ENCODE results near the gene DPH1. TPM values are rescaled to one million over a fixed set of nuclear protein-coding genes. Genes with fewer than 3 reads are reported as not detected.
"Not testable (repeated sequence)": the region's sequence is repeated elsewhere in the genome, so short reads cannot be mapped to it uniquely, and the experiment has no call there.

DPH1 gene
- total RNA-seq, 3 donors from 2014 or later (not counting 1 experiment from before 2014, with no cell fraction given), result 60.2 to 65.2 (median 63.2) TPM

DNA sequence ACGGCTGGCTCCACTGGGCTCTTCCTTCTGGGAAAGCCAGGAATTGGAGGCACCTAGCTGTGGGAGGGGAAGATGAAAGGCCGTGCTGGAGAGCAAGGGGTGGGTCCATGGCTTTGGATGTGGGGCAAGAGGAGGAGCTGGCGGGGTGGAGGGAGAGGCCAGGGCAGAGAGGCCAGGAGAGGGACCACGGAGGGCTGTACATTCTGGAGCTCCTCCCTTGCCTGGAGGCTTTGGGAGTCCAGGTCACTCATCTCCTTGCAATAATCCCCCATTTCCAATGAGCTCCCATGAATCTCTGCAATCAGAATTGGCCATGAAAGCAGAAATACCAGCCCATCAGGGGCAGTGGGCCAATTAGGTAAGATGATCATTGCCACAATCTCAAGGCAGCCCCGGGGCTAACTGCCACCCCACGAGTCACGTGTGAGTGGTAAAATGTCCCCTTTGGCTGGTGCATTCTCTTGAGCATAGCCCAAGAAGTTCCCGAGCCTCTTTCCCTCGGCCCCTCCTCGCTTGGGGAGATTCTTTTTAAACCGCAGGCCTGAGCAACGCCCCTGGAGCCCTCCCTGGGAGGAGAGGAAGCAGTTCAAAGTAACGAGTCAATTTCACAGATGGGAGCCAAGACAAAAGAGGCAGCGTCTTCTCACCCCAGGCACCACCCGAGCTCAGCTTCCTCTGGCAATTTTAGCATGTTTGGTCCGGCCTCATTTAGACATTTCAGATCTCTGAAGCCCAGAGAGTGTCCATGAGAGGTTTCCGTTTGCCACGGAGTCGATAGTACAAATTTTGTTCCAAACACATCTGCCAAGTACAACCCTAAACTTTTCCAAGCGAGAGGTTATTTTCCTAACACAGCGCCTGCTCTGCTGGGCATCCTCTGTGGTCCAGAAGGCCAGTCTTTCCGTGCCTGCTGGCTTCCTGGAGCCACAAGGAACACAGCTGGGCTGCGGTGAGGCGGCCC, 18.3 kb upstream of the DPH1 start:
- Histone ChIP-seq H3K9me3 (ENCODE audit: control insufficient read depth, insufficient read depth, low read length) (no peaks in the 10 kb centered on the region), H3K4me3 (ENCODE audit: low read length) (no peak overlapping the region), H3K27me3 (ENCODE audit: control insufficient read depth, insufficient read depth, low read length) (peaks cover 5% of the 10 kb centered on the region), H3K4me1 (ENCODE audit: control insufficient read depth, insufficient read depth, low read length) (peaks cover 5% of the 10 kb centered on the region), H3K27ac (ENCODE audit: low read length) (no peak overlapping the region), H3K36me3 (ENCODE audit: control insufficient read depth, insufficient read depth, low read length) (no peaks in the 10 kb centered on the region)
- ATAC-seq (peak; percentile 15 to 40 (median 21)), DNase-seq (no peak)
- Mint-ChIP-seq H3K36me3 (no peaks in the 10 kb centered on the region), H3K4me1 (peaks cover 0 to 6% of the 10 kb centered on the region in 2 donors), H3K27me3 (ENCODE audit: low read depth in 2 of 2) (peaks cover 6 to 16% of the 10 kb centered on the region in 2 donors), H3K27ac (no peak overlapping the region), H3K4me3 (no peak overlapping the region), H3K9me3 (no peaks in the 10 kb centered on the region)
- intact Hi-C loops (cut with micrococcal nuclease), result no loop called here
- WGBS (ENCODE audit: insufficient coverage), result 51% methylated on average over 24 of the region's 24 CpGs
- TF ChIP-seq, protein P1, sequence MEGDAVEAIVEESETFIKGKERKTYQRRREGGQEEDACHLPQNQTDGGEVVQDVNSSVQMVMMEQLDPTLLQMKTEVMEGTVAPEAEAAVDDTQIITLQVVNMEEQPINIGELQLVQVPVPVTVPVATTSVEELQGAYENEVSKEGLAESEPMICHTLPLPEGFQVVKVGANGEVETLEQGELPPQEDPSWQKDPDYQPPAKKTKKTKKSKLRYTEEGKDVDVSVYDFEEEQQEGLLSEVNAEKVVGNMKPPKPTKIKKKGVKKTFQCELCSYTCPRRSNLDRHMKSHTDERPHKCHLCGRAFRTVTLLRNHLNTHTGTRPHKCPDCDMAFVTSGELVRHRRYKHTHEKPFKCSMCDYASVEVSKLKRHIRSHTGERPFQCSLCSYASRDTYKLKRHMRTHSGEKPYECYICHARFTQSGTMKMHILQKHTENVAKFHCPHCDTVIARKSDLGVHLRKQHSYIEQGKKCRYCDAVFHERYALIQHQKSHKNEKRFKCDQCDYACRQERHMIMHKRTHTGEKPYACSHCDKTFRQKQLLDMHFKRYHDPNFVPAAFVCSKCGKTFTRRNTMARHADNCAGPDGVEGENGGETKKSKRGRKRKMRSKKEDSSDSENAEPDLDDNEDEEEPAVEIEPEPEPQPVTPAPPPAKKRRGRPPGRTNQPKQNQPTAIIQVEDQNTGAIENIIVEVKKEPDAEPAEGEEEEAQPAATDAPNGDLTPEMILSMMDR (IDR thresholded peaks at IDR 0.05), result no peak

DNA sequence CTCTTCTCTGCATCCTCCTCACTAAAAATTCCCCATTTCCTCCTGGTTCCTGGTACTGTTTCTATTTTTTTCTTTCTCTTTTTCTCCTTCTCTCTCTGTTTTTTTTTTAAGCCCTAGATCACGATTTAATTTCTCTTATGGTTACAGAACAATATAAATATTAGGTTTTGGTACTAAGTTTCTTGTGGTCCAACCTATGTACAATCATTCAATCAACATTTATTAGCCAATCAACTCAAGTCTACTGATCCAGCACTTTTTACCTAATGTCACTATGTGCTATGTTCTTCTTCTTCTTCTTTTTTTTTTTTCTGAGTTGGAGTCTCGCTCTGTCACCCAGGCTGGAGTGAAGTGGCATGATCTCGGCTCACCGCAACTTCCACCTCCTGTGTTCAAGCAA, 17.5 kb upstream of the DPH1 start:
- H3K27ac Mint-ChIP-seq, result no peak overlapping the region
- no peak overlapping the region for H3K27ac ChIP-seq (ENCODE audit: low read length)
- peaks cover 0 to 6% of the 10 kb centered on the region in 2 donors for H3K4me1 Mint-ChIP-seq
- no peak for DNase-seq
- peaks cover 6 to 16% of the 10 kb centered on the region in 2 donors for H3K27me3 Mint-ChIP-seq (ENCODE audit: low read depth in 2 of 2)
- intact Hi-C loops (cut with micrococcal nuclease), result no loop called here
- peaks cover 5% of the 10 kb centered on the region for H3K4me1 ChIP-seq (ENCODE audit: control insufficient read depth, insufficient read depth, low read length)
- H3K4me3 Mint-ChIP-seq, result peak overlapping the region; percentile 3
- no peak overlapping the region for H3K4me3 ChIP-seq (ENCODE audit: low read length)
- no peaks in the 10 kb centered on the region for H3K9me3 ChIP-seq (ENCODE audit: control insufficient read depth, insufficient read depth, low read length)
- TF ChIP-seq, protein P1 (IDR thresholded peaks at IDR 0.05), result no peak
- no peaks in the 10 kb centered on the region for H3K9me3 Mint-ChIP-seq
- 95% methylated on average over 3 of the region's 4 CpGs for WGBS (ENCODE audit: insufficient coverage)
- H3K36me3 ChIP-seq (ENCODE audit: control insufficient read depth, insufficient read depth, low read length), result no peaks in the 10 kb centered on the region
- no peaks in the 10 kb centered on the region for H3K36me3 Mint-ChIP-seq
- ATAC-seq, result no peak
- H3K27me3 ChIP-seq (ENCODE audit: control insufficient read depth, insufficient read depth, low read length), result peaks cover 5% of the 10 kb centered on the region

DNA sequence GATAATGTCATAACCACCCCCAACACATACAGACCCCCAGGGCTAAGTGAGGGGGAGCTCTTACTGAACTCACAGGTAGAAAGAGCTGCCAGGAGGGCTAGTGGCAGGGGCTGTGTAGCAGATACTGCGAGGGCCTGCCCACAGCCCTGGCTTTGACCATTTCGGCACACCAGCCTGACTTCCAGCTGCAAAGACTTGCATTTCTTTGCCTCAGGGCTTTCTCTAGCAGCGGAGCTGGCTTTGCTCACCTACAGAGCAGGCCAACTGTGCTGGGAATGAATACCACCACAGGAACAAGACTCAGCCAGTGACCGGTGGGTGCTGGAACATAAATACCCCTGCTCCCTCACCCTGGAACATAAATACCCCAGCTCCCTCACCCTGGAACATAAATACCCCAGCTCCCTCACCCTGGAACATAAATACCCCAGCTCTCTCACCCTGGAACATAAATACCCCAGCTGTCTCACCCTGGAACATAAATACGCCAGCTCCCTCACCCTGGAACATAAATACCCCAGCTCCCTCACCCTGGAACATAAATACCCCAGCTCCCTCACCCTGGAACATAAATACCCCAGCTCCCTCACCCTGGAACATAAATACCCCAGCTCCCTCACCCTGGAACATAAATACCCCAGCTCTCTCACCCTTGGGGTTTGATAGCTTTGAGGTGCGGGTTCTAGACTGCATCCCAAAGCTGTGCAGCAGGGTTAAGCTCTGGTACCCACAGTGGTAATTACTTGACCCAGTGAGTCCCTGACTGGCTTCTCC, 16.5 kb upstream of the DPH1 start:
- WGBS (ENCODE audit: insufficient coverage), result 95% methylated on average over 5 of the region's 6 CpGs
- H3K9me3 Mint-ChIP-seq; DNase-seq; H3K27ac Mint-ChIP-seq; intact Hi-C loops (cut with micrococcal nuclease); H3K36me3 ChIP-seq (ENCODE audit: control insufficient read depth, insufficient read depth, low read length); H3K27me3 ChIP-seq (ENCODE audit: control insufficient read depth, insufficient read depth, low read length); H3K9me3 ChIP-seq (ENCODE audit: control insufficient read depth, insufficient read depth, low read length); H3K27ac ChIP-seq (ENCODE audit: low read length); H3K4me3 ChIP-seq (ENCODE audit: low read length); H3K4me1 Mint-ChIP-seq; H3K4me3 Mint-ChIP-seq; H3K4me1 ChIP-seq (ENCODE audit: control insufficient read depth, insufficient read depth, low read length); H3K36me3 Mint-ChIP-seq; ATAC-seq: not testable (repeated sequence)
- H3K27me3 Mint-ChIP-seq (ENCODE audit: low read depth in 2 of 2), result peaks cover 14 to 23% of the 10 kb centered on the region in 2 donors

DNA sequence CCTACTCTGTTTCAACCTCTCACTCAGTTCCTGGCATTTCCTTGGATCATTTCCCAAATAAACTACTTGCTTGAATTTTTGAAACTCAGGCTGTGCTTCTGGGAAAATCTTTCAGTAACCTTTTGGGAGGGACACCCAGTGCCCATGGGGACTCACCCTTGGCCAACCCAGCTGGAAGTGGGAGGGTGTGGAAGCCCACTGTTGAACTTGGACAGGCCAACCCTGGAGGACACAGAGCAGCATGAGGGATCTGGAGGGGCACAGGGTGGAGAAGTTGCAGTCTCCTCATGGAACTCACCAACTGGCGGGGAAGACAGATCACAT, 16.0 kb upstream of the DPH1 start:
- Mint-ChIP-seq H3K36me3 (no peaks in the 10 kb centered on the region), H3K4me1 (peaks cover 0 to 6% of the 10 kb centered on the region in 2 donors), H3K9me3 (no peaks in the 10 kb centered on the region), H3K27me3 (ENCODE audit: low read depth in 2 of 2) (peaks cover 15 to 22% of the 10 kb centered on the region in 2 donors), H3K27ac (no peak overlapping the region), H3K4me3 (no peak overlapping the region)
- intact Hi-C loops (cut with micrococcal nuclease), result no loop called here
- WGBS (ENCODE audit: insufficient coverage), result 90% methylated on average over 1 of the region's 1 CpG
- TF ChIP-seq, protein P1 (IDR thresholded peaks at IDR 0.05), result no peak
- Histone ChIP-seq H3K4me3 (ENCODE audit: low read length) (no peak overlapping the region), H3K27ac (ENCODE audit: low read length) (no peak overlapping the region), H3K4me1 (ENCODE audit: control insufficient read depth, insufficient read depth, low read length) (peaks cover 5% of the 10 kb centered on the region), H3K27me3 (ENCODE audit: control insufficient read depth, insufficient read depth, low read length) (peaks cover 5% of the 10 kb centered on the region), H3K36me3 (ENCODE audit: control insufficient read depth, insufficient read depth, low read length) (no peaks in the 10 kb centered on the region), H3K9me3 (ENCODE audit: control insufficient read depth, insufficient read depth, low read length) (no peaks in the 10 kb centered on the region)
- ATAC-seq (no peak), DNase-seq (no peak)

All from natural killer cell (primary cell).